ENCODE results near the gene C1orf198. TPM values are rescaled to one million over a fixed set of nuclear protein-coding genes. Genes with fewer than 3 reads are reported as not detected.
A peak's percentile ranks its signal among the peaks of the same experiment; 100 is the strongest.
"Not testable (repeated sequence)": the region's sequence is repeated elsewhere in the genome, so short reads cannot be mapped to it uniquely, and the experiment has no call there.

The C1orf198 gene
- total RNA-seq, 1 donor from 2014 or later = 68.4 TPM

DNA sequence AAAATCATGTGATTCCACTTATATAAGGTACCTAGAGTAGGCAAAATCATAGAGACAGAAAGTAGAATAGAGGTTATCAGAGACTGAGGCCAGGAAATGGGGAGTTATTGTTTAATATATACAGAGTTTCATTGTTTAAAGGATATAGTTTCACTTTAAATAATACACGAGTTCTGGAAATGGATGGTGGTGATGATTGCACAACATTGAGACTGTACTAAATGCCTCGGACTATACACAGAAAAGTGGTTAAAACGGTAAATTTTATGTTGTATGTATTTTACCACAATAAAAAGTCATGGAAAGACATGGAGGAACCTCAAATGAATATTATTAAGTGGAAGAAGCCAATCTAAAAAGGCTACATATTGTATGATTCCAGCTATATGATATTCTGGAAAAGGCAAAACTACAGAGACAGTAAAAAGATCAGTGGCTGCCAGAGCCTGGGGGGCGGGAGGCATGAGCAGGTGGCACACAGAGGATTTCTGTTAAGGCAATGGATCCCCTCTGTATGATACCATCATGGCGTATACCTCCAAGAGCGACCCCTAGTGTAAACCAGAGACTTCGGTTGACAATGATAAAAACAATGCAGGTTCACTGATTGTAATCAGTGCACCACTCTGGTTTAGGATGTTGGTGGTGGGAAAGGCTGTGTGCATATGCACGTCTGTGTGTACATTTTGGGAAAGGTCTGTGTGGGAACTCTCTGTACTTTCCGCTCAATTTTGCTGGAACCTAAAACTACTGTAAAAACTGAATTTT, 7.5 kb downstream of the C1orf198 start:
- no peak for DNase-seq

DNA sequence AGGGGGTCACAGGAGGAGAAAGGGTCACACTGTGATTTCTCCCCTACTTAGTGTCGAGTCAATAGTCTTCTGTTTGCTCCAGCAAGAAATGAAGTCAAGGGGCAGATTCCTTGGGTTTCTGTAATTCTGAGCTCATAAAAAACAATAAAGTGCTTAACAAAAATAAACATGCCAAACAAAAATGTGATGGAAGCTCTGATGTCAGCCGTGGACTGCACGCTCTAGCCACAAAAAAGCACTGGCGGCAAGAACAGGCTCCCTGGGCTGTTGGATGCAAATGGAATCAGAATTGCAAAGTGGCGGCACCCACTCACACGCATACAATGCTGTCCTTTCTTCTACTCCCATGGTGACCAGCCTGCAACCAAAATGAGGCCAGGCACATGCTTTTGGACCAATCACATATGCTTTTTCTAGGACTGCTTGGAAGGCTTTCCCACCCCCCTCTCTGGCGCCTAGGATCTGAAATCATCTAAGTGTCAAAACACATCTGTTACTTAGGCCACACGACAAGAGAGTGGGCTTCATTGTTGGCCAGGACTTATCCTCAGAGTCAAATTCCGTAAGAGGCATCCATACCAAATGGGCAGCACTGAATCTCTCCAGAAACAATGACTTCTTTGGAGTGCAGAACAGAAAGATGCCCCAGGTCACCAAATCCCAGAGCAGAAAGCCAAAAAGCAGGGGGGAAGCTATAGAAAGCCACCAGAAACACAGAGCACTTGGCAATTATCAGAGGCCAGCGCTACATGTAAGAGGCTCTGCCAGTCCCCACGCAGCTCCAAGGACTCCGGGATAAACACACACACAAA, 9.2 kb downstream of the C1orf198 start:
- DNase-seq = peak; percentile 82

DNA sequence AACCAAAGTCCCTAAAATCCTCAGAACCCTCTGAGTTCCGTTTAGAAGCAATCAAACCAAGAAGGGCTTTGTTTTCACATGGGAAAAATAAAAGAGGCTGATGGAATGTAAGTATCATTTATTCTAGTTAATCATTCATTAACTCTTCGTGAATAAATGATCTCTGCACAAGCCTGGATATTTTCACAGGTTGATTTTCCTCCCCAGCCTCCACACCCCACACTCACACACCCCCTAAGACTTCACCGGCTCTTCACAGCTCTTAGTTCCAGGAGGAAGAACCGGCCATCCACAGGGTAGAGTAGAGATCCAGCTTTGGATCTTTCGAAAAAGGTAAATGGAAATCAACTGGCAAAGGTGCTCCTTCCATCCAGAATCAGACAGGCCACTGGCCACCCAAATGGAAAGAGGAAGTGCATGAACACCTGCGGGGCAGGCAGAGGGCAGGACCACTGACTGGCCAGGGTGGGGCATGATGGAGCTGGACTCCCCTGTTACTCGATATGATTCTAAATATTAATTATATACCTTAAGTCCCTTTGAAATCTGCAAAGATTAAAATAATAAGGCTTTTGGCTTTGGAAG, 10.0 kb downstream of the C1orf198 start:
- no peak for DNase-seq

DNA sequence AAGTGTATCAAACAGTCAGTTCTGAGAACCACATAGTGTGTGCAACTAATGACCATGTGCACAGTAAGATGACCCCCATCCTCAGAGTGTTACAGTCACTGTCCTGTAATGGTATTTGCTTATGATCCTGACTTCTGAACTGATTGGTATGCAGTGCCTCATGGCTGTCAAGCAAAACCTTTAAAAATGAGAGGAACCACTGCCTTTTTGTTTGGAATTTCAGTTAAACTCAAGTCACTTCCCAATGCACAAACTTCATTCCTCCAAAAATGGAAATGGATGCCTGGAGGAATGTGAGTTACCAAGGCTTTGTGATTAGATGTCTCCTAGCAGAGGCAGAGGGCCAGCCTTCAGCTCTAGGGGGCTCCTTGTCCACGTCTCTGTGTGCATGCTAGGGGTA, 10.5 kb downstream of the C1orf198 start:
- DNase-seq = no peak

DNA sequence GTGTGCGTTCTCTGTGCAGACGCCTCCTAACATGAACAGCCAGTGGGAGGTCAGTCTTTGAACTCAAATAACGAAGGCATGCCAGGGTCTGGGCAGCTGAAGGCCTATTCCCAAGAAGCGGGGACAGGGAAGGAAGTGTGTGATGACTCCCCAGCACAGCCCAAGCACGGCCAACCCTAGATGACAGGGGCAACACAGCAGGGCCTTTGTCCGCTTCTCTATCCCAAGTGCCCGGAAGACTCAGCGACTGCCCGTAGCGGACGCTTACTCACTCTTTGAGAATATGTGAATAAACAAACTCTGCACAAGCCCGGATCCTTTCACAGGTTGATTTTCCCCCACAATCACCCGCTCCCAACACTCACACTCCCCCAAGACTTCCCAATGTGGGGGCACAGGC, 11.2 kb downstream of the C1orf198 start:
- DNase-seq = peak; percentile 37

DNA sequence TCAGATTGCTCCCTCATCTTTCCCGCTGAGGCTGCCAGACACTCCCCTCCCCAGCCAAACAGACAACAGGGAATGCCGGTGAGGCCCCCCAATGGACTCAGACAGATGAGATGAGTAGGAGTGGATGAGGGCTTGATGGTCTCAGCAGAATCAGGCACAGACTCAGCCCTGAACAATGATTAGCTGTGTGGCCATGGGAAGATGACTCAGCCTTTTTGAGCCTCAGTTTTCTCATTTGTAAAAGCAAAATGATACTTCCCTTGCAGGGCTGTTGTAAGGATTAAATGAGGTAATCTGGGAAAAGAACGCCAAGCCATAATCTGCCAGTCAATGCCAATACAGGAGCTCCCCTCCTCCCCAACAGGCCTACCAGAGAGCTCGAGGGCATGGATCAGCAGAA, 12.4 kb downstream of the C1orf198 start:
- DNase-seq = no peak

DNA sequence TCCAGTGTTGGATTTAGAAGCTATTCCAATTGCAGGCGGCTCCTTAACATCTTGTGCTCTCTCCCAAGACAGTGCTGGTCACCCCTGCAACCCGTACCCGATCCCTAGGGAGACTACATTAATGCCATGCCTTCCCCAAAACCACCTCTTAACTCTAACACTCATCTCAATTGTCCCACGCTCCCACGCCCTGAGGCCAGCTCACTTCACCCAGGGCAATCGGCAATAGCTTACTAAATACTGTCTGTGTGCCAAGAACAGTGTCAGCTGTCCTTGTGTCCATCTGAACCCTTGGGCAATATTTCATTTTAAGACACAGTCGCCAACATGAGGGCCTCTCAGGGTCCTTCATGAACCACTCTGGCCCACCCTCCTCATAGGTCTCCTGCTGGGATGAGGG, 13.9 kb downstream of the C1orf198 start:
- no peak for DNase-seq

DNA sequence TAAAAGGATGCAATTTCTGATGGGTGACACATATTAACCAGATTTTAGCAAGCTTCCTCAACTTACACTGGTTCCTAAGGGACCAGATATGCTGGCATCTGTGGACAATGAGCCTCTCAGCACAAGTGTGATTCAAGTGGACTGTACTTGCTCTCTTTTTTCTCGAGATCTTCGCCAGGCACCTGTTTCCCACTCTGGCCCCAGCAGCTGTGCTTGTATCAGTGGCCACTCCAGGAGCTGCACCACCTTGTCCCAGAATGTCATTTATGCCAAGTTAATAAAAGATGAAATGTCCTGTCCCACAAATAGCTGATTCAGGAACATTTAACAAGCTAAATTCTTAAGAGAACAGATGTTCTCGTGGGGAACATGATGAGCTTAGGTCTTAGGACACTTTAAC, 14.6 kb downstream of the C1orf198 start:
- peak; percentile 72 for DNase-seq

DNA sequence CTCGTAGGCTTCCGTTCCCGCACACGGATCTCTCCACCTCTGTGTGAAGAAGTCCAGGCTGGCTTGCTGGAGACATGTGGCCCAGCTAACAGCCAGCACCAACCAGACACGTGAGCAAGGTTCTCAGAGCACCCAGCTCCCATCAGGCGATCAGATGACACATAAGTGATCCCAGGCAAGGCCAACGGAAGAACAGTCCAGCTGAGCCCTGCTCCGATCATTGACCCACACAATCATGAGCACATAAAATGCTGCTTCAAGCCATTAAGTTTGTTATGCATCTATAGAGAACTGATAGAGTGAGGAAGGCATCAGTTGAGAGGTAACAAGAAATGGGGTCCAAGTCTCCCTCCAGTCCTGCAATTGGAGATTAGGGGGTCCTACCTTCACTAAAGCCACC, 15.4 kb downstream of the C1orf198 start:
- DNase-seq = no peak

DNA sequence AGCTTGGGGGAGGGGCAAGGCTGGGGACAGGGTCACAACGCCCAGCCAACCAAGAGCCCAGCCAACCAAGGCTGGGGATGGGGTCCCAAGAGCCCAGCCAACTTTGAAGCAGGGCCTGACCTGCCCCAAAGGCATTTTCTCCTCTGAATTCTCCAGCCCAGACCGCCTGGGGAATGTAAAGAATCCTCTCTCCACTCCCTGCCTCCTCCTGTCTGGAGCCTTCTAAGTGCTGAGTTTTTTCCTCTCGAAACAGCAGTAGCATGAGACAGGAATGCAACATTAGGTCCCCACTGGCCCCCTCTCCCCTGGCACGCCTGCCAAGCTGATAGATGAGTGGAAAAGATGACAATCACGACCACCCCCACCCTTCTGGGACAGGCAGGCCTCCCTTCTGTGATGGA, 17.0 kb downstream of the C1orf198 start:
- DNase-seq = peak; percentile 58

DNA sequence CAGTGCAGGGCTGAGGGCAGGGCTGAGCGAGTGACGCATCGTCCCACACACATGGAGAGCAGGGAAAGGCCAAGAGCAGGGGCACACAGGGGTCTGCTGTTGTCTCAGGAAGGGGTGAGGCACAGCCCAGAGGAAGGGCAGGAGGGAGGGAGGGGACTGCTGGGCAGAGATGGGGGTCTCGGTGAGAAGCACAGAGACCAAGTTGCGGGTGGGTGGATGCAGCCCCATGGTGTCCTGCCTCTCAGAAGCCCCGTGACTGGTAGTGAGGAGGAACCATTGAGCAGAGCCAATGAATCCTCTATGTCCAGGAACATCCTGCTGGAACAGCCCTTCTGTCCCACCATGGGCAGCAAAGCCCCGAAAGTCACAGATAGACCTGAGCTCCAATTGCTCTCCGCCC, 17.8 kb downstream of the C1orf198 start:
- DNase-seq = no peak

DNA sequence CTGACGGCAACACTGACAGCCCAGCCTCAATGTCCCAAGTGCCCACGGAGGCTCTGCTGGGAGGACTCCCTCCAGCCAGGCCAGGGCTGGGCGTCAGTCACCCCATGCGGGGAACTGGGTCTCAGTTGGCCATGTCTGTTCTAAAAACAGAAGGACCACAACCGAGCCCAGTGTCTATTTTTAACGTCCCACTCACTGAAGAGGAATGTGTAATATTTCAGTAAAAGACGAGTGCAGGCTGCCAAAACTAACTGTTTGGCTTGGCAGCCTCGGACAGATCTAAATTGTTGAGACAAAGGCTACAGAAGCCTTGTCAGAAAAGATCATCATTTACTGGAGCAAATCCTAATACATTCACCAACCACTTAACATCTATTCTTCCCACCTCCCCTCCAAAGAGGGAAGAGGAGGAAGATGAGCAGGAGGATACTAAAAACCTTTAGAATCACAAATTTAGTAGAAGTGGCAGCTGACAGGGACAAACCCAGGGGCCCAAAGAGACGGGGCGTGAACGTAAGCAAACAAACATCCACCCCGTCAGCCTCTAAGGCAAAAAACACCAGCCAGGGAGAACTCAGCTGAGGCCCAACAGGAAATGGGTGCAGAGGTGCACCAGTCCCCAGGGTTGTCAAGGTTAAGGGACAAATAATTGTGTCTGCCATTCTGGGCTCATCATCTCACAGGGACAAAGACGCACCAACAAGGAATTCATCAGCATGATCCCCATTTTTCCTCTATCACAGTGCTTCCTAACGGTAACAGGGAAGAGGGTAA, 18.7 kb downstream of the C1orf198 start:
- peak; percentile 90 for DNase-seq

DNA sequence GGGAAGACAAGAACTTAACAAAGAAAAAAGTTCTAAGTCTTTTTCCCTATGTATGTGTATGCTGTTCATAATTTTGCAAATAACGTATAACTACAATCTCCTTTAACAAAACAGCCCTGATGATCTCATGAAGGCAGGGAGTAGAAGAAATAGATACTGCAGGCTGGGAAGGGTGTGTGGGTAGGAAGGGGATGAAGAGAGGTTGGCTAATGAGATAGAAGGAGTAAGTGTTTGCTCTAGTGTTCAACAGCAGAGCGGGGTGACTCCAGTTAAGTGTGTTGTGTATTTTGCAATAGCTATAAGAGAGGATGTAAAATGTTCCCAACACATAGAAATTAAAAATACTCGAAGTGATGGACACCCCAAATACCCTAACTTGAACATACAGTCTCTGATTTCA, 20.1 kb downstream of the C1orf198 start:
- DNase-seq = no peak

DNA sequence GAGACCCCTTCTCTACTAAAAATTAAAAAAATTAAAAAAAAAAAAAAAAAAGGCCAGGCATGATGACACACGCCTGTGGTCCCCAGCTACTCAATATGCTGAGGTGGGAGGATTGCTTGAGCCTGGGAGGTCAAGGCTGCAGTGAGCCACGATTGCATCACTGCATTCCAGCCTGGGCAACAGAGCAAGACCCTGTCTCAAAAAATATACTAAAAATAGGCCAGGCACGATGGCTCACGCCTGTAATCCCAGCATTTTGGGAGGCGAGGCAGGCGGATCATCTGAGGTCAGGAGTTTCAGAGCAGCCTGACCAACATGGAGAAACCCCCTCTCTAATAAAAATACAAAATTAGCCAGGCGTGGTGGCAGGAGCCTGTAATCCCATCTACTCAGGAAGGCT, 23.1 kb downstream of the C1orf198 start:
- not testable (repeated sequence) for DNase-seq

DNA sequence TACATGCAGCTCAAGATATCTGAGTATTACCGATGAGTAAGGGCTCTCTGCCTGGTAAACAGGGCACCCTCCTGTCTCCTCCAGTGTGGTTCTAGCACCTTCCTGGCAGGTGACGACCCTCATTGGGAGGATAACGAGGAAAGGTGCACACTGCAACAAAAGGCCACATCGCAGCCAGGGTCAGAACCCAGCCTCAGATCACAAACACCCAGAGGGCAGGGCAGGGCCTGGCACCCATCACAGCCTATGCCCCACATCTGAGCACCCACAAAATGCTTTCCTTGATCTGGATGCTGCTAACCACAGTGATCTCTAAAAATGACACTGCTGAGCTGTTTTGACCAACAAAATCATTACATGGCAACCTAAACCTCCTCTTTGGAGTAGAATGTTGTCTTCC, 23.8 kb downstream of the C1orf198 start:
- no peak for DNase-seq

DNA sequence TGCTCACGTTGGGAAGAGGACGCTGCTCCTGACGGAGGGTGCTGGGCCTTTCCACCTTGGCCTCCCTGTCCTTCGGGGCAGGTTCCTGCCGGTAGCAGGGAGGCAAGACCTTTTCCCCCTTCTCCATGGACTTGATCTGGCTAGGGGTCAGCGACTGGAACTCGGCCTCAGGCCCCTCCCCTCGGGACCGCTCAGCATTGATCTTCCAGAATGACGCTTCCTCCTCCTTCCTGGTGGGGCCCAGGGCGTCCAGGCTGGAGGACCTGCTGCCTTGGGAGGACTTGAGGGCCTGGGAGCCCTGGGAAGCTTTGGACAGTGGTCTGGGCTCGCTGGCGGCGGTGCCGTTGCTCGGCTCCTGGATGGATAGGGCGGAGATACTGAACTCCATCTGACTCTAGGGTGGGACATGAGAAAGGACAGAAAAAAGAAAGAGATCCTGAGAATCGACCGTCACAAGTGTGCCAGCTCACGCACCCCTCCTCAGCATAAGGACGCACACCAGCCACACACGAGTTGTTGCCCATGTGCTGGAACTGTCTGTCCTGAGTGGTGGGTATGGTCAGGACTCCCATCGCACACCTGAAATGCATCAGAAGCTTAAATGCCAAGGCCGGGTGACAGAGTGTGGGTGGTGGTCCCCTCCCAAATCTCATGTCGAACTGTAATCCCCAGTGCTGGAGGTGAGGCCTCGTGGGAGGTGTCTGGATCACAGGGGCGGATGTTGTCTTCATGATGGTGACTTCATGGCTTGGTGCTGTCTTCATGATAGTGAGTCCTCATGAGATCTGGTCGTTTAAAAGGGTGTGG, 24.6 kb downstream of the C1orf198 start:
- DNase-seq = no peak

DNA sequence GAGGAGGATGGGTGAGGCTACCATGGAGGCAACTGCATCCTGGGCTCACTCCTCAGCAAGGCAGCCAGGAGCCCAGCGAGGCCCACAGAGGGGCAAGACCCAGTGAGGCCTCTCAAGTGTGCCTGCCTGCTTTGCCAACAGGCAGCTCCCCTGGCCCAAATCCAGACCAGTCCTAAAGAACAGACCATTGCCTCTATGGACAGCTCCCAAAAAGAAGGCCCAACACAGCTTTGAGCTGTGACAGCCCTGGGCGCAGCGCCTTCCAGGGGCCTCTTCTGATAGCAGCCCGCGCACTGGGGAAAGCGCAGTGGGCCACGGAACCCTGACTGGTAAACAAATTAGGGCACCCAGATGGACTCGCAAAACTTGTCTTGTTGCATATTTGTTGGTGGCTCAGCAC, 25.5 kb downstream of the C1orf198 start:
- no peak for DNase-seq

DNA sequence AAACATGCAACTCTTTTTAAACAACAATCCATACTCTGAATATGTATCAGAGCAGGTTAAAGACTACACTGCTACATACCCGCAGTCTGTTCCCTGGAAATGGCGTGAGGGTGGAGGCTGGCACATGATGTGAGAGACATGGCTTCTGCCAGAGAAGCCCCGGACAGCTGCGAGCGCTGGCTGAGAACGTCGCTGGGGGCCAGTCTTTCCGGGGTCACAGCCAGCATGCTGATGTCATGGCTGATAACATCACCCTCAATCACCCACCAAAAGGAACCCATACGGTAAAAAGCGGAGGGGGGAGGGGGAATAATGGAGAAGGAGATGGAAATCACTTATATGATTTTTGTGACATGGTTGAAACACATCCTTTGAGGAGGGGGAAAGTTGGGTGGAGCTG, 29.1 kb downstream of the C1orf198 start:
- peak; percentile 67 for DNase-seq

DNA sequence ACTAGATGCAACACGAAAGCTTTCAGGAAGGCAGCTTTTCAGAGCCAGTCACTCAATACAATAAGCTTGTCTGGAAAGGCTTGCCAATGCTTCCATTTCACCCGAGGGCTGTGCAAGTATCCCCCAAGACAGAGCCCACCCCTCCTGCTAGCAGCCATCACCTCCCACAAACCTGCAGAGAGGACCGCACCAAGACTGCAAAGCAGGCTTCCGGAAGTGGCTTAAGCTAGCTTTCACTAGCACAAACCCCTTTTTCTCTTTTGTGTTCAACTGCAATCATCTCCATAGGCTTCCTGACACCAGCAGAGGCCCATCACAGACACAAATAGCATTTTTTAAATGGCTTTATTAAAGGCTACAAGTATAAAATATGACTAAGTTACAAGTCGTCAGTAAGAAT, 31.5 kb downstream of the C1orf198 start:
- no peak for DNase-seq

DNA sequence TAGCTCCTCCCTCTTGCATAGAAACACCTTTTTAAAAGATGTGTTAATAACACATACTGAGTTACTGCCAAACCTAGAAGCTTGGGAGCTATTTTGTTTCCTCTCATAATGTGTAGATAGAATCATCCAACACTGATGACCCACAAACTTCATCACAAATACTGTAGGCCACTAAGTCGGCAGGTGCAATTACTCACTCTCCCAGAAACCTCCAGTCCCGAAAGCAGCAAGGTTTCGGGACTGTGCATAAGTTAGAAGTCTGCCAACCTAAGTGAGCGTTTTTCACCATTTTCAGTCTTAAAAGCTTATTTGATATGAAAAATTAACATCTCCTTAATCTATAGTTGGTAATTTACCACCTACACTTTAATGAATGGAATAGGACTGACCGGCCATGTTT, 32.0 kb downstream of the C1orf198 start:
- no peak for DNase-seq

DNA sequence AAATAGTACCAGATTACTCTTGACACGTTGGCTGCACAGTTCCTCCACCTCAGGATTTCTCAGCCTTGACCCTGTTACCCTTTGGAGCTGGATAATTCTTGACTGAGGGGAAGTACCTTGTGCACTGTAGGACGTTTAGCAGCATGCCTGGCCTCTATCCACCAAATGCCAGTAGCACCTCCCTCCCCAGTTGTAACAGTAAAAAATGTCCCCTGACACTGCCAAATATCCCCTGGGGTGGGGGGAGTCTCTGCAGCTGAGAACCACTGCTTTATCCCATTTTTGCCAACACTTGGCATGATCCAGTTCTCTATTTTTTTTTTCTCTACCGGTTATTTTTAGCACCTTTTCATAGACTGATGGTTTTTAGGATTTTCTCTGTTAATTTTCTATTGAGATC, 34.0 kb downstream of the C1orf198 start:
- no peak for DNase-seq

DNA sequence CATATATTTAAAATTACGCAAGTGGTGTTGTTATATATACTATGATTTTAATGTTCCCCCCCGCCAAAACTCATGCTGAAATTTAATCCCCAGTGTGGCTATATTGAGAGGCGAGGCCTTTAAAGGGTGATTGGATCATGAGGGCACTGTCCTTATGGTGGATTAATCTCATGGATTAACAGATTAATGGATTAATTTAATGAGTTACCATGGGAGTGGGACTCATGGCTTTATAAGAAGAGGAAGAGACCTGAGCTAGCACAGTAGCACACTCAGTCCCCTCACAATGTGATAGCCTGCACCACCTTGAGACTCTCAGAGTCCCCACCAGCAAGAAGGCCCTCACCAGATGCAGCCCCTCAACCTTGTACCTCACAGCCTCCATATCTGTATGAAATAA, 34.8 kb downstream of the C1orf198 start:
- no peak for DNase-seq

Measured in tongue (tissue), 2 donors.